ENCODE results near the gene IDH1. TPM values are rescaled to one million over a fixed set of nuclear protein-coding genes. Genes with fewer than 3 reads are reported as not detected.

The IDH1 gene
- total and polyA plus RNA-seq, 2 experiments from 2014 or later: 53.5 to 53.6 TPM

DNA sequence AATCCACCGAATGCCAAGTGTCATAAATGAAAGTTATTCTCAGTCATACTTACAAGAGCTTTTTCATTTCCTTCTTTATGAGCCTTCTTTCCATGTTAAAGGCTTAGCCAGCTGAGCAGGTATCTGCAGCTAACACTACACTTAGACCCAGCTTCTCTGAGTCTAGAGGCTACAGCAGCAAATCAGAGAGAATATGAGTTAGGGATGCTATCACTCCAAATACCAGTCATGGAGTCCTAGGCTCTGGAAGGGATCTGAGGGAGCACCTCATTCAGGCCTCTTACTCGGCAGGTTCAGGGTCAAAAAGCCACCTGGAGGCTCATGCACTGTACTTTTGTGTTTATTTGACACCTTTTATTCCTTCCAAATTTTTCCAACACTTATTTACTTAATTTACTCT, 68.0 kb downstream of the IDH1 start:
- no peaks in the 10 kb centered on the region for H3F3A ChIP-seq (ENCODE audit: insufficient read depth)
- H3K9me3 ChIP-seq (ENCODE audit: low read depth): no peaks in the 10 kb centered on the region
- H3K79me2 ChIP-seq (ENCODE audit: insufficient read depth): no peaks in the 10 kb centered on the region
- no peaks in the 10 kb centered on the region for H3K4me1 ChIP-seq (ENCODE audit: insufficient read depth)
- no peak overlapping the region for H3K27ac ChIP-seq
- no peak overlapping the region for H3K9ac ChIP-seq
- 20 to 34% methylated on average over 2 of the region's 2 CpGs for WGBS, 2 experiments (ENCODE audit: low coverage in 1 of 2, low lambda C conversion rate in 2 of 2, missing lambda C conversion rate in 2 of 2)
- no peak for DNase-seq
- no peak overlapping the region for H3K4me3 ChIP-seq
- H3K27me3 ChIP-seq (replicated peaks; ENCODE audit: insufficient read depth): peaks cover 46% of the 10 kb centered on the region
- no peak overlapping the region for H3K4me2 ChIP-seq (ENCODE audit: unreplicated experiment)
- no peaks in the 10 kb centered on the region for H3K9me2 ChIP-seq (ENCODE audit: insufficient read depth)
- H2AFZ ChIP-seq: no peak overlapping the region
- in situ Hi-C loops (cut with MboI): no loop called here
- TF ChIP-seq EZH2phosphoT487 (IDR thresholded peaks at IDR 0.05; ENCODE audit: insufficient read depth, low read depth): no peak
- H4K20me1 ChIP-seq (ENCODE audit: insufficient read depth): no peaks in the 10 kb centered on the region
- H3K36me3 ChIP-seq (ENCODE audit: low read depth): no peaks in the 10 kb centered on the region

DNA sequence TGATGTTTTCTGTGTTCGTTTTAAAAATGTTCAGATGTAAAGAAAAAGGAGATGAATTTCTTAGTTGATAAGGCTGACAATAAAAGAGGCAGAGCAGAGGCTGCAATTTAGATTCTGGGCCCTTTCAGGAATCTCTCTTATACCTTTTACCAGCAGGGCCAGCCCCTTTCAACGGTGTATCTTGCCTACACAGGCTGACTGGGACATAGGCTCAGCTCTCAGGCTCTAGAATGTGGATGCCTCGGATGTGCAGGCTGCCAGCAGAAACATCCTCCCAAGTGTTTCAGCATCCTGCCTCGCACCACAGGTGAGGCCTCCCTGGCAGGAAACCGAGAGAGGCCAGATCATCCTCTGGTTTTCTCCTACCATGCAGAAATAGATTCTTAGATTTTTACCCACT, 68.4 kb downstream of the IDH1 start:
- TF ChIP-seq EZH2 (IDR thresholded peaks at IDR 0.05; ENCODE audit: insufficient read depth, poor library complexity, severe bottlenecking) (no peak), EZH2phosphoT487 (IDR thresholded peaks at IDR 0.05; ENCODE audit: insufficient read depth, low read depth) (no peak)
- DNase-seq: no peak
- peaks cover 47% of the 10 kb centered on the region for H3K27me3 ChIP-seq (replicated peaks; ENCODE audit: insufficient read depth)
- H3K4me2 ChIP-seq (ENCODE audit: unreplicated experiment): no peak overlapping the region
- no peak overlapping the region for H3K4me3 ChIP-seq
- no peaks in the 10 kb centered on the region for H3K36me3 ChIP-seq (ENCODE audit: low read depth)
- no peak overlapping the region for H3K27ac ChIP-seq
- H2AFZ ChIP-seq: no peak overlapping the region
- no peaks in the 10 kb centered on the region for H3K4me1 ChIP-seq (ENCODE audit: insufficient read depth)
- no peaks in the 10 kb centered on the region for H4K20me1 ChIP-seq (ENCODE audit: insufficient read depth)
- H3K9me2 ChIP-seq (ENCODE audit: insufficient read depth): no peaks in the 10 kb centered on the region
- in situ Hi-C loops (cut with MboI): no loop called here
- H3F3A ChIP-seq (ENCODE audit: insufficient read depth): no peaks in the 10 kb centered on the region
- H3K79me2 ChIP-seq (ENCODE audit: insufficient read depth): no peaks in the 10 kb centered on the region
- WGBS, 2 experiments (ENCODE audit: low coverage in 1 of 2, low lambda C conversion rate in 2 of 2, missing lambda C conversion rate in 2 of 2): 18 to 20% methylated on average over 5 of the region's 5 CpGs
- H3K9me3 ChIP-seq (ENCODE audit: low read depth): no peaks in the 10 kb centered on the region
- no peak overlapping the region for H3K9ac ChIP-seq

Other genes starting within 250 kb of the IDH1 start
- 6.6 and 19.9 TPM in 2 replicates for gene PLEKHM3, start 229.5 kb downstream of the IDH1 start, total RNA-seq (2014; rRNA removed; shearing (Covaris generic))
- 3.5 and 4.9 TPM in 2 replicates for gene PLEKHM3, start 229.5 kb downstream of the IDH1 start, polyA plus RNA-seq (2016; fragmentation: Nextera tagmentation; extraction: Ambion mirVana)
- gene CRYGD, start 130.5 kb downstream of the IDH1 start, total RNA-seq (2014; rRNA removed; shearing (Covaris generic)): not detected in 2 replicates
- not detected in 2 replicates for gene CRYGD, start 130.5 kb downstream of the IDH1 start, polyA plus RNA-seq (2016; fragmentation: Nextera tagmentation; extraction: Ambion mirVana)
- not detected in 2 replicates for gene CRYGC, start 125.2 kb downstream of the IDH1 start, total RNA-seq (2014; rRNA removed; shearing (Covaris generic))
- not detected in 2 replicates for gene CRYGC, start 125.2 kb downstream of the IDH1 start, polyA plus RNA-seq (2016; fragmentation: Nextera tagmentation; extraction: Ambion mirVana)
- not detected in 2 replicates for gene CRYGB, start 108.9 kb downstream of the IDH1 start, total RNA-seq (2014; rRNA removed; shearing (Covaris generic))
- gene CRYGB, start 108.9 kb downstream of the IDH1 start, polyA plus RNA-seq (2016; fragmentation: Nextera tagmentation; extraction: Ambion mirVana): not detected in 2 replicates
- gene CRYGA, start 91.5 kb downstream of the IDH1 start, total RNA-seq (2014; rRNA removed; shearing (Covaris generic)): not detected in 2 replicates
- gene CRYGA, start 91.5 kb downstream of the IDH1 start, polyA plus RNA-seq (2016; fragmentation: Nextera tagmentation; extraction: Ambion mirVana): not detected in 2 replicates
- not detected in 2 replicates for gene C2orf80, start 65.0 kb downstream of the IDH1 start, total RNA-seq (2014; rRNA removed; shearing (Covaris generic))
- not detected in 2 replicates for gene C2orf80, start 65.0 kb downstream of the IDH1 start, polyA plus RNA-seq (2016; fragmentation: Nextera tagmentation; extraction: Ambion mirVana)
- 19.7 and 25.4 TPM in 2 replicates for gene PIKFYVE, start 11.2 kb upstream of the IDH1 start, total RNA-seq (2014; rRNA removed; shearing (Covaris generic))
- 4.2 and 4.8 TPM in 2 replicates for gene PIKFYVE, start 11.2 kb upstream of the IDH1 start, polyA plus RNA-seq (2016; fragmentation: Nextera tagmentation; extraction: Ambion mirVana)
- gene PTH2R, start 151.7 kb upstream of the IDH1 start, total RNA-seq (2014; rRNA removed; shearing (Covaris generic)): not detected in 2 replicates
- not detected in 2 replicates for gene PTH2R, start 151.7 kb upstream of the IDH1 start, polyA plus RNA-seq (2016; fragmentation: Nextera tagmentation; extraction: Ambion mirVana)